SU-DHL-6 (cell line): ENCODE results near the gene MACC1.

ENCODE experiments used
- EZH2phosphoT487 ChIP-seq: fragments of 200-600 bp; sonication (generic), shearing (Covaris generic); conservative IDR thresholded peaks from 2 replicates; pipeline ENCODE4 v1.6.1; 2018; ENCODE audit warnings: mild to moderate bottlenecking, antibody characterized with exemption, low read length, moderate library complexity, mixed read lengths
- TF ChIP-seq, protein P1 (sequence below): fragments of 200-600 bp; sonication (generic); IDR thresholded peaks from one replicate; pipeline ENCODE4 v1.5.1; 2017; ENCODE audit warnings: antibody characterized with exemption, mild to moderate bottlenecking, low read length, moderate library complexity; ENCODE audit not compliant: insufficient read depth, poor library complexity, severe bottlenecking

DNA sequence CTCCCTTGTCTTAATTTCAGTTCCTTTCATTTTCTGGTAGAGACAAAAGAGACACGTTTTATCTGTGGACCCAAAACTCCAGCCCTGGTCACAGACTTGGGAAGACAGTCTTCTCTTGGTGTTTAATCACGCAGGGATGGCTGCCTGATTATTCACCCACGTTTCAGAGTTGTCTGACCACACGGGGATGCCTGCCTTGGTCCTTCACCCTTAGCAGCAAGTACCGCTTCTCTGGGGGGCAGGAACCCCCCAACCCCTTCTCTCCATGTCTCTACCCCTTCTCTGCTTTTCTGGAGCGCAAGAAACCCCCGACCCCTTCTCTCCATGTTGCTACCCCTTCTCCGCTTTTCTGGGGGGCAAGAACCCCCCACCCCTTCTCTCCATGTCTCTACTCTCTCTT is 95.8 kb downstream of the MACC1 start:
- TF ChIP-seq, protein P1, sequence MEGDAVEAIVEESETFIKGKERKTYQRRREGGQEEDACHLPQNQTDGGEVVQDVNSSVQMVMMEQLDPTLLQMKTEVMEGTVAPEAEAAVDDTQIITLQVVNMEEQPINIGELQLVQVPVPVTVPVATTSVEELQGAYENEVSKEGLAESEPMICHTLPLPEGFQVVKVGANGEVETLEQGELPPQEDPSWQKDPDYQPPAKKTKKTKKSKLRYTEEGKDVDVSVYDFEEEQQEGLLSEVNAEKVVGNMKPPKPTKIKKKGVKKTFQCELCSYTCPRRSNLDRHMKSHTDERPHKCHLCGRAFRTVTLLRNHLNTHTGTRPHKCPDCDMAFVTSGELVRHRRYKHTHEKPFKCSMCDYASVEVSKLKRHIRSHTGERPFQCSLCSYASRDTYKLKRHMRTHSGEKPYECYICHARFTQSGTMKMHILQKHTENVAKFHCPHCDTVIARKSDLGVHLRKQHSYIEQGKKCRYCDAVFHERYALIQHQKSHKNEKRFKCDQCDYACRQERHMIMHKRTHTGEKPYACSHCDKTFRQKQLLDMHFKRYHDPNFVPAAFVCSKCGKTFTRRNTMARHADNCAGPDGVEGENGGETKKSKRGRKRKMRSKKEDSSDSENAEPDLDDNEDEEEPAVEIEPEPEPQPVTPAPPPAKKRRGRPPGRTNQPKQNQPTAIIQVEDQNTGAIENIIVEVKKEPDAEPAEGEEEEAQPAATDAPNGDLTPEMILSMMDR = no peak
- TF ChIP-seq EZH2phosphoT487 = no peak
